ENCODE measurements around the gene RFT1.

Gene RFT1

DNA sequence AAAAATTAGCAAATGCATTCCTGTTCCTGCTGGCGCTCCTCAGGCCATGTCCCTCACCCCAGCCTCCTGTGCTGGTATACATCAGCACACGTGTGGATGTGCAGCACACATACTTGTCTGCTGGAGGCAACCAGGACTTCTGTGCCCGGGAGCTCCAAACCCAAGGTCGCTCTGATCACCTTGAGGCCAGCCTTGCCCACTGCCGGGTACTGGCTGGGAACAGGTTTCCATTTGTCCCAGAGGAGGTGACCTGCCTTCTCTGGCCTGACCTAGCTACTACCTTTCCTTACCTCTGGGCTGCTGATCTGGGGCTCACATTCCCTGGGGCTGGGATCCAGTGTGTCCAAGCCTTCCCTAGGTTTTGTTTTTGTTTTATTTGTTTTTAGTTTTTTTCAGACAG is 42.9 kb upstream of the RFT1 start:
- TF ChIP-seq, protein P1, sequence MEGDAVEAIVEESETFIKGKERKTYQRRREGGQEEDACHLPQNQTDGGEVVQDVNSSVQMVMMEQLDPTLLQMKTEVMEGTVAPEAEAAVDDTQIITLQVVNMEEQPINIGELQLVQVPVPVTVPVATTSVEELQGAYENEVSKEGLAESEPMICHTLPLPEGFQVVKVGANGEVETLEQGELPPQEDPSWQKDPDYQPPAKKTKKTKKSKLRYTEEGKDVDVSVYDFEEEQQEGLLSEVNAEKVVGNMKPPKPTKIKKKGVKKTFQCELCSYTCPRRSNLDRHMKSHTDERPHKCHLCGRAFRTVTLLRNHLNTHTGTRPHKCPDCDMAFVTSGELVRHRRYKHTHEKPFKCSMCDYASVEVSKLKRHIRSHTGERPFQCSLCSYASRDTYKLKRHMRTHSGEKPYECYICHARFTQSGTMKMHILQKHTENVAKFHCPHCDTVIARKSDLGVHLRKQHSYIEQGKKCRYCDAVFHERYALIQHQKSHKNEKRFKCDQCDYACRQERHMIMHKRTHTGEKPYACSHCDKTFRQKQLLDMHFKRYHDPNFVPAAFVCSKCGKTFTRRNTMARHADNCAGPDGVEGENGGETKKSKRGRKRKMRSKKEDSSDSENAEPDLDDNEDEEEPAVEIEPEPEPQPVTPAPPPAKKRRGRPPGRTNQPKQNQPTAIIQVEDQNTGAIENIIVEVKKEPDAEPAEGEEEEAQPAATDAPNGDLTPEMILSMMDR (conservative IDR thresholded peaks at IDR 0.05; ENCODE audit: low read length): no peak
- H3K4me3 ChIP-seq (ENCODE audit: low read length): no peak overlapping the region
- DNase-seq (ENCODE audit: low read depth): no peak

DNA sequence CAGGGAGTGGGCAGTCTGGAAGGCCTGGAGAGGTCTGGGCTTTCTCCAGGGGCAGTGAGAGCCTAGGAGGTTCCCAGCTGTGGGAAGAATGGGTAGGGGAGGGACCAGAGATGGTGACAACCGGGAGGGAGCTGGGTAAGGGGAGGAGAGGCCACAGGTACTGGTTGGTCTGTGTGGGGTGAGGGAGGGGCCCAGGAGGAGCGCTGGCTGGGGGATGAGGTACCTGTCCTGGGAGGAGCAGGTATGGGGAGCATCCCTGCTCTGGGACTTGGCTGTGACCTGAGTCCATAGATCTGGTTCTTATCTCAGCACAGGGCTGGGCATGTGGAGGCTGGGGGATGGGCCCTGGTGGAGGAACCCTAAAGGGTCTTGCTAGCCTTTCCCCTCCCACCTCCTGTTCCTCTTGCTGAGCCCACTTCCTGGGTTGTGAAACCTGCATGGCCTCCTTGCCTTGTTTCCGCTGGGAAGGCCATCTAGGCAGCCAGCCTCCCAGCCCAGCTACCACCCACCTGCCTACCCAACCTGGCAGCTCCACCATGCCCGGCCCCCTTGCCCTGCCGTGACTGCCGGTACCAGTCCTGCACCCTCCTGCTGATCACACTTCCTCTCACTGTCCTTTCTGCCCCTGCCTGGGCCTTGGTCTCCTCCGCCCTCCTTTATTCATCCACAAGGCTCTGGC is 41.7 kb upstream of the RFT1 start:
- TF ChIP-seq, protein P1 (conservative IDR thresholded peaks at IDR 0.05; ENCODE audit: low read length): no peak
- no peak for DNase-seq (ENCODE audit: low read depth)
- no peak overlapping the region for H3K4me3 ChIP-seq (ENCODE audit: low read length)

DNA sequence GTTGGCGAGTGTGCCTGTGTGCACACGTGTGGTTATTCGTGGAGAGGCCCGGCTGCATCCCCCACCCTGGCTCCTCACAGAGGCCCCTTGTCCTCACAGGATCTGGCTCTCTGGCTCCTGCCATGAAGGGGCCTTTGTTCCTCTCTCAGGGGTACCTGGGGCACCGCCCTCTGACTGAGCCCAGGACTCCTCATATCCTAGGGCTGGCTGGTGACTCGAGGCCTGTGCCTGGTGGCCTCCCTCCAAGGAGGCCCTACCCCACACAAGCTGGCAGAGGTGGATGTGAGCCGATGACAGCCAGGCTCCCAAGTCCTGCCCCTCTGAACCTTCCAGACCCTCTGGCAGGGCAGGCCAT is 40.8 kb upstream of the RFT1 start:
- no peak overlapping the region for H3K4me3 ChIP-seq (ENCODE audit: low read length)
- TF ChIP-seq, protein P1 (conservative IDR thresholded peaks at IDR 0.05; ENCODE audit: low read length): no peak
- no peak for DNase-seq (ENCODE audit: low read depth)

DNA sequence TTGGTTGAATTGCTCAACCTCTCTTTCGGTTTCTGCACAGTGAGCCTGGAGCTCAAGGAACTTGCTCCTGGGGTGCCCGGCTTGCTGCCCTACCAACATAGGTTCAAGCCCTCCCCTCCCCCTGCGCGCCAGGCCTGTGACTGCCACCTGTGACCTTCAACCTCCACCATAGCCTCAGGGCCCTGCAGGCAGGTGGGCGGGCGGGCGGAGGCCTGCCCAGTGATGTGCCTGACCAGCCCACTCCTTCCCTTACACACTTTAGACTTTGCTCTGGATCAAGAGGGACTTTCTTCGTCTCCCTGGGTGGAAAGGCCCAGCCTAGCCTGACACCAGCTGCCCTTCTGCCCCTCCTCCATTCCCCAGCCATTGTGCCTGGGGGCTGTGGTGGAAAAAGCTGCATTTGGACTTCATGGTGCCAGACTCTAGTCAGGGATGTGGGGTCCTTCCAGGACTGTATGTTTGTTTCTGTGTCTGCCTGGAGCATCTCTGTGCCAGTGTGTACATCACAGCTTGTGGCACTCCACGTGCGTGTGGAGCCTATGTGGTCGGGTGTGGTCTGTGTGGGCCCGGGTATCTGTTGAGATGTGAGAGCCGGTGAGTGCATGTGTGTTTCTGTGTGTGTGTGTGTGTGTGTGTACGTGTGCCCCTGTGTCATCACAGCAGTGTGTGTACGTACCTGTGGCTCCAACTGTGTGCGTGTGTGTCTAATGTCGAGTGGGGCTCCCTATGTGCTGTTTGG is 40.3 kb upstream of the RFT1 start:
- H3K4me3 ChIP-seq (ENCODE audit: low read length): no peak overlapping the region
- TF ChIP-seq, protein P1 (conservative IDR thresholded peaks at IDR 0.05; ENCODE audit: low read length): no peak
- DNase-seq (ENCODE audit: low read depth): no peak

DNA sequence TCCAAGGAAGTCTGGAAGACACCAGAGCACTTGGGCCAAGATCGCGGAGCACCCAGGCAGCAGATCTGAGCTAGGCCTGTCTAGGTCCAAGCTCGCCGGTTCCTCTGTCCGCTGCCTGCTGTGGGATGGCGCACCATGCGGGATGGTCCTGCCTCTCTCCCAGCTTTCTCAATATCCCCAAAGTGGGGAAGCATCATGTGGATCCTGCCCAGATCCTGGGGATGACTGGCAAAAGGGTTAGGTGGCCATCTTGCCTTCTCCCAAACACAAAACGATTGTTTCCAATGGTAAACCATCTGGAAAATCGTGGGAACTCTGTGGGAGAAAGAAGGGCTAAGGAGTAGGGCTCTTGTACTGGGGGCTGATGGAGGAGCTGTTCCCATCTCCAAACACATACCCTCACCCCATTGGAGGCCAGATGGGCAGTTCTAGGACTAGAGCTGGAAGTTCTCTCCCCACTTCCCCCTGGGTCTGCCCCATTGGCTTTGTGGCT is 39.6 kb upstream of the RFT1 start:
- H3K4me3 ChIP-seq (ENCODE audit: low read length): no peak overlapping the region
- DNase-seq (ENCODE audit: low read depth): no peak
- TF ChIP-seq, protein P1 (conservative IDR thresholded peaks at IDR 0.05; ENCODE audit: low read length): no peak

DNA sequence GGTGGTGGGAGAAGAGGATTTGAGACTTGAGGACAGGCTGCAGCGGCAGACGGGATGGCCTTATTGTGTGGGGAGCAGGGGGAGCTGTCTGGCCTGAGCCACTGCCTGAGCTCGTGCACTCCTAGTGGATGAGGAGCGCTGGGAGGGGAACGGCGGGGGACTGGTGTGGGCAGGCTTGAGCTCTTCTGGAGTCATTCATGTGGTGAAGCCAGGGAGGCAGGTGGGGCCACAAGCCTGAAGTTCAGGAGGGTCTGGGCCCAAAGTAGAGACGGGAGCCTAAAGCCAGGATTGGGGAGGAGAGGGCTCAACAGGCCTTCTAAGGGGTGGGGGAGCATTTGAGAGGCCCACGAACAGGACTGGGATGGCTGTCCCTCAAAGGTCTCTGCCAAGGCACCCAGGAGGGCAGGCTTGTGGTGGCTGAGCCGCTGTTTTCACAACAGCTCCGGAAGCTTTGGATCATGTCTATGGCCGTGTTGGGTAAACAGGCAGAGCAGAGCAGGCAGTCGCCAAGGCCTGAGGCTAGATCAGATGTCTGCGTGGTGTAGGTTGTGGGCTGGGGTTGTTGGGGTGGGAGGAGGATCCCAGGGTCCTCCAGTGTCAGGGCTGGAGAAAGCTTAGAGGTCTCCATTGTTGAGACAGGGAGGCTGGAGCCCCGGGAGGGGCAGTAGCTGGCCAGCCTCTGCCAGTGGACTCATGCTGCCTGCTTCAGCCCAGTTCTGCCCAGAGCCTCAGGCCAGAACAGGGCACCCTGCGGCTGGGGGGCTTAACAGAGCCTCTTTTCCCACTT is 39.0 kb upstream of the RFT1 start:
- TF ChIP-seq, protein P1 (conservative IDR thresholded peaks at IDR 0.05; ENCODE audit: low read length): no peak
- H3K4me3 ChIP-seq (ENCODE audit: low read length): no peak overlapping the region
- DNase-seq (ENCODE audit: low read depth): no peak
